DMS114 treated with DMSO at 0.1 percent for 48 hours (cell line): Measurements from ENCODE around the gene SCUBE2.

Source experiments
- DNase-seq: peaks from one replicate; lab custom pipeline; 2025; ENCODE audit not compliant: unreplicated experiment; lab: John Stamatoyannopoulos, UW

SCUBE2 gene

DNA sequence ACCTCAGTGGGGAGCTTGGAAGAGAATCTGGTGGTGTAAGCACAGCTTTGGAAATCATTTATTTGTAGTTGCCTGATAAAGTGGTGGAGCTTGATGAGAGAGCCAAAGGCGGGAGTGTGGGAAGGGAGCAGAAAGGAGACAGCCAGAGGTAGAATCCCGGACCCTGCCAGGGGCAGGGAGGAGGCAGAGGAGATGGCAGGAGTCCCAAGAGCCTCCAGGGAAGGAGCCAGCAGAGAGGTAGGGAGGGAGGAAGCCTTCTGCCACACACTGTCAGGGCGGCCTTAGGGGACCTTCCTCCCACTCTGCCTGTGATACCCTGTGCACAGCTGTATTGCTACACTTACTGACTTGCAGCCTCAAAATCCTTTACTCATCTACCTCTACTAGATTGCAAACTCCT, 15.4 kb downstream of the SCUBE2 start:
- no peak for DNase-seq

DNA sequence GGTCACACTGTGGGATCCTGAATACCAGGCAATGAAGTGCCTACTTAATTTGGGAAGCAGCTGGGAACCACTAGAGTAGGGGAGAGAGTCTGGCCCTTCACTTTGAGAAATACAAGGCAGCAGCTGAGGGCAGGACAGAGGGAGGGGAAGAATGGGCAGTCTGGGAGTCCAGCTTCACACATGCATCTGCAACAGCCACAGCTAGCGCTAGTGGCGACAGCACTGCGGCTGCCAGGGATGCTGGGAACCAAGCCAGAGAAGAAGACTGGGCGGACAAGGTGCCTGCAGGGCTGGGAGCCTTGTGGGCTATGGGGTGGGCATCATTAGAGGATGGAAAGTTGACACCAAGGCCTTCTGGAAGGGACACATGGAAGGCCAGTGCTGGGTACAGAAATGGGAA, 15.8 kb downstream of the SCUBE2 start:
- DNase-seq = no peak

DNA sequence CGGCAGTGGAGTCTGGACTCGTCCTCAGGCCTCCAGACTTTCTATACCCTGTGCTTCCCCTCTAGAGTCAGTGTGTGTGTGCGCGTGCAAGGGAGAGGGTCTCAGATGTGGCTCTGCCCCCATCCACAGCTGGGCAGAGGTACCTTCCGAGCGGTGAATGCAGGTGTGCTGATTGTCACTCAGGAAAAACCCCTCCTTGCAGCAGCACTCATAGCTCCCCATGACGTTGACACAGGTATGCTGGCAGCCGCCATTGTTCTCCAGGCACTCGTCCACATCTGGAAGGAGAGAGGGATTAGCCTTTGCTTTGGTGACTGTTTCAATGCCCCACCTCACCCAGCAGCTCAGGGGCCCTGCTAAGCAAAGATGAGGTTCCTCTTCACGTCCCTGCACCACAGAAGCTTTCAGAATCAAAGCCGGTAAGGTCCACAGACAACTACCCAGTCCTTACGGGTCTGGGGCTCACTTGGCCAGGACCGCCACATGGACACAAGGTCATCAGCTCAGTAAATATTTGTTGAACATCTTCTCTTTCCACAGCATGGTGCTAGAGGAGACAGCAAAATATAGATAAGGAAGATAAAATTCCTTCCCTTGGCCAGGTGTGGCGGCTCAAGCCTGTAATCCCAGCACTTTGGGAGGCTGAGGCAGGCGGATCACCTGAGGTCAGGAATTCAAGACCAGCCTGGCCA, 16.9 kb downstream of the SCUBE2 start:
- no peak for DNase-seq

- DNase-seq = no peak
Observed at GRCh38 chr11:9073466-9074225, 17.8 kb downstream of the SCUBE2 start.

DNA sequence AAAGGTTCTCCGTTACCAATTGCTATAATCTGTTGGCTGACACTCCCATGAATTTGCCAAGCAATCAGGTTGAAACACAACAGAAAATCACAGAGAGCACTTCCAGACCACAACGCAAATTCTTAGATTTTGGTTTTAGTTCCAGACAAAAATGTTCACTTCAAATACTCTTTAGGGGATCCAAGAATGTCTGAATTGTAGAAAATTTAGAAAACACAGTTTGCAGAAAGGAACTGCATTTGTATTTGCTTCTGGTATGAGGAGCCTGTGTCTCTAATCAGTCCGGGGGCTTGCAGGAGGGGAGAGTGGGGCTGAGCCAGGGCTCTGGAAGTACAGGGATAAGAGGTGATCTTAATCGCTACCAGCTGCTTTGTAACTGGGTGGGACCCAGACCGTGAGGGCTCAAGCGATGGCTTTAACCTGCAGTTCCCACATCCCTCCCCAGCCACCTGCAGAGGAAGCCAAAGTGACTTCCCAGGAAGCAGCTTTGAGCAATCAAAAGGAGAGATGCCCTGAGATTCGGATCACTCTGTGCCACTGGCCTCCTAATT, 18.7 kb downstream of the SCUBE2 start:
- no peak for DNase-seq

- DNase-seq = no peak
Observed at GRCh38 chr11:9071692-9072091, 19.7 kb downstream of the SCUBE2 start.

DNA sequence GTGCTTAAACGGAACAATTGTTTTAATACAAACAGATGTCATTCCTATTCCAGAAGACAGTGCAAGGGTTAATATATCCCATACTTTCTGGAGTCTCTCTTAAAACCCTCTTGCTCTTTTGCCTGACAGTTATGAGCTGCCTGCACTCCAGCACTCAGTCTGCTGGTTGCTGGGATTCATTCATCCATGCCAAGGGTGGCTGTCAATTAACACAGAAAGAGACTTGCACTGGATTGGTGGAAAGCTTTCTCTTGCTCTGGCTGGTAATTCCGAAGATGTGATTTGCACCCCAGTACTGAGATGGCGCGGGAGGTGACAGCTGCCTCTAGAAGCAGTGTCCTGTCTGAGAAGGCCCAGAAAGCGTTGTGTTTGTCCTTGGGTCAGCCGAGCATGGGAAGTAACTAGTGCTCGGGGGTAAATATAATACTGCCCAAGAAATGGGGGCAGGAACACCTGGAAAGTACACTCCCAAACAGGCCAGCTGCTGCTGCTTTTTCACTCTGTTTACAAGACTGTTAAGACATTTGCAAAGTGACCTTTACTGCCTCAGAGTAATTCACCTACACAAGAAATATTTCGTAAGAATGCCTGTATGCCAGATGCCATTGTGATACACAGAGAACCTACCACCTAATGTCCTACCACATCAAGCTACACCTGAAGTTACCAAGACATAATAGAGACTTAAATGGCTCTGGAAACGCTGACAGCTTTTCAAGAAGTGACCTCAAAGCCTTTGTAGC, 20.5 kb downstream of the SCUBE2 start:
- DNase-seq = no peak

DNA sequence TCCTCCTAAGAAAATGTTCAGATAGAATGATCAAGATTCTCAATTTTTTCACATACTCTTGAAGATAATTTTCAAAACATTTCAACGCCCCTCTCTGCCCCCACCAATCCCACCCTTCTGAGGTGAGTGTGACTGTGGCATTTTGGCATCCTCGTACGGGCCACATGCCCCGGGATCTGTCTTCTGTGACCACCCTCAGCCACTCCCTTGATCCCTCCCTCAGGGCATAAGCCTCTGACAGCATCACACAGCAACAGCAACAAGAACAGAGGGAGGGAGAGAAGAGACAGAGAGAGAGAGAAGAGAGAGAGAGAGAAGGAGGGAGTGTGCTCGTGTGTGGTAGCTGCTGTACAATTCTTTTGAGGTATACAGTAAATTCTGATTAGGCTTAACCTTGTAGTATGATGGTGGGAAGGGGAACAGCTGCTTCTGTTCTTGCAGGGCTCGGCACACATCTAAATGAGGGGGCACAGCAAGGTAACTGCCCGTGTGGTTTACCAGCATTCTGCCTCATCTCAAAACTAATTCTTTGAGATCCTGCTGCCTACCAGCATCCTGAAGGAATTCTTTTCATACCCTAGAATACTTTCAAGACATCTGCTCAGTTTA, 21.4 kb downstream of the SCUBE2 start:
- no peak for DNase-seq

- DNase-seq = no peak
Observed at GRCh38 chr11:9069256-9069655, 22.1 kb downstream of the SCUBE2 start.

DNA sequence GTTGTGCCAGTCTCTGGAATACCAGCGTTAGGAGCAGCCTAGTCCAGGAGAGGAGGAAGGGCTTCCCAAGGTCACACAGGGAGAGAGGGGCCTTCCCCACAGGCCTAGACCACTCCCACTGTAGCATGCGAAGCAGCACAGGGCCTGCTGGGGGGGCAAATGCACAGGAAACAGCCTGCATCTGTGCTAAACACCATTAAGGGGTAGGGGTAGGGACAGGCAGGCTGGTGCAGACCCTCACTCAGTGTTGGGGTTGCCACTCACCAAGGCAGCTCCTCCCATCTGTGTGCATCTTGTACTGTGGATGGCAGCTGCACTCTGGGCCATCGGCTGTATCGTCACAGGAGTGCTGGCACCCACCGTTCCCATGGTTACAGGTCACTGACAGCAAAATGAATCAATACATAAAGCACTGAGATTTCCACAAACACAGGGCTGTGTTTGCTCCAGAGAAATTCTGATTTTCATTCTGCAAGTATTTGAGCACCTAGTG, 24.9 kb downstream of the SCUBE2 start:
- no peak for DNase-seq

DNA sequence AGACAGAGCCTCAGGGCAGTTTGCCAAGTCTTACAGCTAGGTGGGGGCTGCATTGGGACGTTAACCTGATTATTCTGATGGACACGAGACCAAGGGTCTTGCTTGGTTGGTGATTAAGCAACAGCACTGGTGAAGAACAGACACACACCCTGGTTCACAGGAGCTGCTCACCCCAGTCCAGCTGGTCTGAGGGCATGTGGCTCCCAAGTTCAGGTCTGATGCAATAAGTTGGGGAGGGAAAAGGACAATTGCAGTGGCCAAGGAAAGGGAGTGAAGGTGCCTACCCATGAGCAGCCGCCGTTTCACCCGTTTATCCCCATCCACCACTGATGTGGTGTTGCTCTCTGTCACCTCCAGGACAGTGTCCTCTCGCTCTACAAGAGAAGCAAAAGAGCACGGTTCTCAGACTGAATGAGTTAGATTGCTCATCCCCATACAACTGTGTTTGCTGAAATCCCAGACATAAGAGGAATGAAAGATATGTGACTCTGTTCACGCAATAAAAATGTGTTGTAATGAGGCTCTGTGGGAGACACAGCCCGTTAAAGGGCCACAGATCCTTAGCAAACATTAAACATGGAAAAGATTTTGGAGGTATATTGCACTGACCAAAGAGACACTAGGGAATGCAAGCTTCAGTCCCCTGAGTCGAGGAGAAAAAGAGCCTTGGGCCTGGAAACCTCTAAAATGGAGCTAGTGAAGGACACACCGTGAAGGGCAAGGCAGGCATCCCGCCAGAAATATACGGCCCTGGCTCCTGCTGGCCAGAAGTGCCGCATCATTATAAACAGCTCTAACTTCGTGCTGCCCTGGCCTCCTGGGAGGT, 25.6 kb downstream of the SCUBE2 start:
- DNase-seq = no peak

GRCh38 chr11:9061807-9062206, 29.6 kb downstream of the SCUBE2 start:
- DNase-seq = no peak

DNA sequence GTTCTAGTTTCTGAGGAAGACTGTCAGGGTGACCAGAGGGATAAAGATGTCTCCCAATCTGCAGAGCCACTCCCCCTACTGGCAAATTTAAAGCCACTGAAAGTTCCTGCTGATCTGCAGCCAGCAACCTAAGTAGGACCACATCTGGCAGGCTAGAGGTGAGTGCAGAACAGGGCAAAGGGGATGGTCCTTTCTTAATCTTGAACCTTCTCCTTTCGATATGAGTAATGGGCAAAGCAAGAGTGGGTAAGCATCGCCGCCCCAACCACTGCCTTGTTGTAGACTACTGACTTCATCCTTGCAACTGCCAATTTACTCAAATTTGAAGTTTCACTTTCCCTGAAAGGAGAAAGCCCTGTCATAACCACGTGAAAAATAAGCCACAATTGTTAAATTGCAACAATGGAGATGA, 30.7 kb downstream of the SCUBE2 start:
- DNase-seq = no peak

- no peak for DNase-seq
Observed at GRCh38 chr11:9059406-9059805, 32.0 kb downstream of the SCUBE2 start.

DNA sequence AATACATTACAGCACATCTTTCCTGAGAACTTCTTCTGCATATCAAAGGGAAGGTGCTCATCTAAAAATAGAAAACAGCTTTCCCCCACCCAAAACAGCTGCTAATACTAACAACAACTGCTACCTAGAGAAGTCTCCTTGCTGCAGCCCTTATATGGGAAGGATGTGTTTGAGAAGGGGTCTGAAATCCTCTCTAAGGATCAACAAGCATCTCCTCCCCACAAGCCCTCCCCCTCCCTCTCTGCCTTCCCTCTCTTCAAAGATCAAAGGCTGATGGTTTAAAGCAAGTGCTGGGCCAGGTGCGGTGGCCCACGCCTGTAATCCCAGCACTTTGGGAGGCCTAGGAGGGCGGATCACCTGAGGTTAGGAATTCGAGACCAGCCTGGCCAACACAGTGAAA, 33.5 kb downstream of the SCUBE2 start:
- no peak for DNase-seq

DNA sequence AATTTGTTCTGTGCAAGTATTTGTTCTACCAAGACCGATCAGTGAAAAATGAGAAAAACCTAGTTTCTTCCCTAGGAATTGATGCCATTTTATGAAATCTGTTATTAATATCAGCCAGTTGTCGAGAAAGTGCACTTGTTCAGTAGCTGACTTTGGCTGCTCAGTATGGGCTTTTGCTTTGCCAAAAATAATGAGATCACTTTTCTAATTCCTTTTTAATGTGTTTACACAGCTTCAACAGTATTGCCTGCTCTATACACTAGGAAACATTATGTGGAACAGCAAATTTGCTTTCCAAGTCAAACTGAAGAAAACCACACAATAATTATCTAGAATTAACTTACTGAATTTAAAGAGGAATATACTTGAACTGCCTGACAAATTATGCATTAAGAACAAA, 34.4 kb downstream of the SCUBE2 start:
- DNase-seq = no peak

DNA sequence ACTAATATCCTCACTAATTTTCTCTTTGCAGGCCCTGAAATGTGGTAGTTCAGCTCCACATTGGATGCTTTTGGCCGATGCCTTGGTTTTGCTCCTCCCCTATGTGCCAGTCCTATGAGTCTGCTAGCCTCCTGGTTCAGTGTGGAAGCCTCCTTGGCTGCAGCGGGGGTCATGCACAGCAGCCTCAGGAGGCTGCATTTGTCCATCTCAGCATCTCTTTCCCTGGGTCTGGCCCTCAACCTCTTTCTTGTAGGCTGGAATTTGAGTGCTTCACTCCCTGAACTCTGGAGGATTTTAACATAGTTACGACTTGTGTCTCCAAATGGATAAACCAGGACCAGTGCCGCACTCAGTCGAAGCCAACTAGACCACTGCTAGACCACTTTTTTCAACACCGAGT, 34.9 kb downstream of the SCUBE2 start:
- DNase-seq = no peak

DNA sequence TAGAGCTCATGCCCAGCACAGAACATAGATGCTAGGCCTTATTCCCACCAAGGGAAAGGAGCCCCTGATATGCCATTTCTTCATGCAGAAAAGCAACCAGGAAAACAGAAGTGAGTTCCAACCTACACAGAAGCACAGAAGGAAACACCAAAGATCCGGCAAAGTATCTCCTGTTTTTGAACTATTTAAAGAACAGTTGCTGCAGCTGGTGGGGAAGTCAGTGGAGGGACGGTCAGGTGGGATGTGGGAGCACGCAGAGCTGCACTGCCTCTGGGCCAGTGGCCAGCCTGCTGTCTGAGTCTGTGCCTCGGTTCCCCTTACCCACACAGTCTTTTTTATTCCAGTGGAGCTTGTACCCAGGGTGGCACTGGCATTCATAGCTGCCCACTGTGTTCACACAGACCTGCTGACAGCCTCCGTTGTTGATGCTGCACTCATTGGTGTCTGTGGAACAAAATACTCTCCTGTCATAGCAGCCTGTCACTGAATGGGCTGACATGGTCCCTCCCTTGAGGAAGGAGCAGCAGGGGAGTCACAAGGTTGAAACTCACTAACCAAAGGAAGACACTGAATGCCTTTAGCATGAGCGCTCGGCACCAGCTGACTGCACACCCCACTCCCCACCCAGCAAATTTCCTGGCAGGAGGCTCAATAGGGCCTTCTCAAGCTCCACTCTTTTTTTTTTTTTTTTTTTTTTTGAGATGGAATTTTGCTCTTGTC, 37.9 kb downstream of the SCUBE2 start:
- DNase-seq = no peak

DNA sequence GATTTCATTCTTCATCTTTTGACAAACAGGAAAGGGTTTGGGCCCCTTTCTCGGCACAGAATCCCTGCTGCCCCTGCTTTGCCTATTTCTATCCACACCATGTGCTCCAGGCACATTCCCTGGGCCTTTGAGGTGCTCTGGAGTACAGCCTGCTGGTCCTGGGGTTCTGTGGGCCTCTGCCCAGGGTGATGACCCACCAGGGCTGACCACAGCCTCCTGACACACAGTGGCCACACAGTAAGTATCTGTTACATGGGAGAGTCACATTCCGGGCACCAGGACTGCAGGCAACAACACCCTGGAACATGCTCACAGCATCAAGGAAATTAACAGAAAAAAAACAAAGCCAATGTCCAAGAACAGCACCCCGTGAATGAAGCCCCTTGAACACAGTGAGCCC, 39.1 kb downstream of the SCUBE2 start:
- no peak for DNase-seq

DNA sequence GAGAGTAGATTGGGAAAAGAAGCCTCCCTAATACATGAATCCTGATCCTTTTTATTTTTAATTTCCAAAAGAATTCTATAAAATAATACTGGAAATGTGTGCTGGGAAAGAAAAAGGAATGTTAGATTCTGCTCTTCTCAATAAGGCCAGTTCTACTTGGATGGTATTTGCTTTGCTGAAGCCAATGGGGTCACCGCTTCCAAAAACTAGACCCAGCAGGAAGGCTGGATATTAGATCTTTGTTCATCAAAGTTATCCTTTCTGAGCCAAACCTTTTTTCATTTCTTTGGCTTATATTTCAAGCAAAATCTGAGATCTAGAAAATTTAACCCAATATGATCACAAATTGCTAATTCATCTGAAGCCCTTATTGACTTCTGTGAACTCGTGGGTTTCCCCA, 41.4 kb downstream of the SCUBE2 start:
- no peak for DNase-seq
